ENCODE data around the gene OR51B2.
"Not testable (repeated sequence)": the region's sequence is repeated elsewhere in the genome, so short reads cannot be mapped to it uniquely, and the experiment has no call there.

Gene OR51B2

GRCh38 chr11:5324197-5324596 lies at the start of gene OR51B2:
Gene OR51B2, minus strand, starts transcription at chr11:5324297. Its CDS starts 0 bp downstream, at chr11:5324297.
- no peak for DNase-seq (ENCODE audit: low spot score)

- DNase-seq (ENCODE audit: low spot score) = peak; percentile 19
Measured at GRCh38 chr11:5369789-5370188, 45.7 kb upstream of the OR51B2 start.

GRCh38 chr11:5368502-5369043 lies 44.5 kb upstream of the OR51B2 start:
- no peak for DNase-seq (ENCODE audit: low spot score)

GRCh38 chr11:5367448-5368074 lies 43.5 kb upstream of the OR51B2 start:
- DNase-seq (ENCODE audit: low spot score) = peak; percentile 14

GRCh38 chr11:5366856-5367255 lies 42.8 kb upstream of the OR51B2 start:
- no peak for DNase-seq (ENCODE audit: low spot score)

GRCh38 chr11:5366365-5366764 lies 42.3 kb upstream of the OR51B2 start:
- DNase-seq (ENCODE audit: low spot score) = not testable (repeated sequence)

GRCh38 chr11:5364214-5364613 lies 40.1 kb upstream of the OR51B2 start:
- DNase-seq (ENCODE audit: low spot score) = peak; percentile 42

- no peak for DNase-seq (ENCODE audit: low spot score)
Measured at GRCh38 chr11:5363679-5364078, 39.6 kb upstream of the OR51B2 start.

GRCh38 chr11:5362017-5362625 lies 38.0 kb upstream of the OR51B2 start:
- DNase-seq (ENCODE audit: low spot score) = no peak

GRCh38 chr11:5356031-5356430 lies 31.9 kb upstream of the OR51B2 start:
- not testable (repeated sequence) for DNase-seq (ENCODE audit: low spot score)

GRCh38 chr11:5351208-5351607 lies 27.1 kb upstream of the OR51B2 start, which contains the start of gene OR51B6:
Gene OR51B6, plus strand, starts transcription at chr11:5351508. Its CDS starts 0 bp downstream, at chr11:5351508.
- no peak for DNase-seq (ENCODE audit: low spot score)

GRCh38 chr11:5349550-5349949 lies 25.5 kb upstream of the OR51B2 start:
- DNase-seq (ENCODE audit: low spot score) = no peak

- no peak for DNase-seq (ENCODE audit: low spot score)
Measured at GRCh38 chr11:5348551-5349194, 24.6 kb upstream of the OR51B2 start.

GRCh38 chr11:5345831-5346230 lies 21.7 kb upstream of the OR51B2 start:
- no peak for DNase-seq (ENCODE audit: low spot score)

GRCh38 chr11:5343474-5344335 lies 19.6 kb upstream of the OR51B2 start, which contains the start of gene OR51B5:
Gene OR51B5, minus strand, starts transcription at chr11:5343524. Its CDS starts 0 bp downstream, at chr11:5343524.
- no peak for DNase-seq (ENCODE audit: low spot score)

GRCh38 chr11:5339771-5340322 lies 15.8 kb upstream of the OR51B2 start:
- DNase-seq (ENCODE audit: low spot score) = no peak

- not testable (repeated sequence) for DNase-seq (ENCODE audit: low spot score)
Measured at GRCh38 chr11:5337253-5337652, 13.2 kb upstream of the OR51B2 start.

- DNase-seq (ENCODE audit: low spot score) = peak; percentile 3
Measured at GRCh38 chr11:5336331-5336730, 12.2 kb upstream of the OR51B2 start.

- DNase-seq (ENCODE audit: low spot score) = no peak
Measured at GRCh38 chr11:5335170-5335569, 11.1 kb upstream of the OR51B2 start.

- no peak for DNase-seq (ENCODE audit: low spot score)
Measured at GRCh38 chr11:5317292-5317691, 6.8 kb downstream of the OR51B2 start.

- DNase-seq (ENCODE audit: low spot score) = not testable (repeated sequence)
Measured at GRCh38 chr11:5313326-5314023, 10.6 kb downstream of the OR51B2 start.

Data from hepatic stellate cell (primary cell).